Lung (tissue), 12 donors: ENCODE results near the gene ABCG8. TPM values are rescaled to one million over a fixed set of nuclear protein-coding genes. Genes with fewer than 3 reads are reported as not detected.
A peak's percentile ranks its signal among the peaks of the same experiment; 100 is the strongest.

Source experiments
- ATAC-seq: fragments of 200-7000 bp; cut with Tn5 transposase; one replicate; pipeline ENCODE4 v1.9.1; 2020; ENCODE audit warnings: moderate number of reproducible peaks; ENCODE audit not compliant: insufficient read depth, low FRiP score
- DNase-seq, 3 donors: peaks; one replicate each; pipeline ENCODE4 v3.0.0-alpha.2; 2013 to 2017
- H3K27ac ChIP-seq, 2 donors: one replicate each; pipeline ENCODE4 v1.5.1; 2013; ENCODE audit warnings: mild to moderate bottlenecking in 2 of 2, moderate library complexity in 2 of 2, control low read depth in 1 of 2, inconsistent platforms in 1 of 2, low read depth in 1 of 2, low read length in 1 of 2
- H3K27me3 ChIP-seq, 3 donors: one replicate each; pipeline ENCODE4 v1.5.1; 2013; ENCODE audit warnings: low read length in 2 of 3; ENCODE audit not compliant: control insufficient read depth in 3 of 3, insufficient read depth in 3 of 3
- H3K36me3 ChIP-seq, 4 donors: one replicate each; pipeline ENCODE4 v1.5.1; 2013; ENCODE audit warnings: low read length in 4 of 4, mild to moderate bottlenecking in 1 of 4, moderate library complexity in 1 of 4; ENCODE audit not compliant: control insufficient read depth in 4 of 4, insufficient read depth in 4 of 4
- H3K4me1 ChIP-seq, 5 donors: one replicate each; pipeline ENCODE4 v1.5.1; 2013; ENCODE audit warnings: low read length in 5 of 5, mild to moderate bottlenecking in 2 of 5, moderate library complexity in 1 of 5; ENCODE audit not compliant: control insufficient read depth in 5 of 5, insufficient read depth in 5 of 5
- H3K4me3 ChIP-seq: one replicate; pipeline ENCODE4 v1.5.1; 2013; ENCODE audit warnings: mild to moderate bottlenecking, control low read depth, moderate library complexity
- H3K9ac ChIP-seq, 2 donors: one replicate each; pipeline ENCODE4 v1.5.1; 2013; ENCODE audit warnings: low read length in 2 of 2, control low read depth in 1 of 2; ENCODE audit not compliant: insufficient read depth in 1 of 2
- H3K9me3 ChIP-seq, 4 donors: one replicate each; pipeline ENCODE4 v1.5.1; 2013; ENCODE audit warnings: low read length in 3 of 4, mild to moderate bottlenecking in 1 of 4, moderate library complexity in 1 of 4; ENCODE audit not compliant: control insufficient read depth in 4 of 4, insufficient read depth in 3 of 4
- WGBS, 2 donors: extraction: QIAGEN DNeasy Blood & Tissue Kit; methylation state at CpG; one replicate each; pipeline ENCODE4 v1.1.7; 2013; 5-methylcytosine and 5-hydroxymethylcytosine counted together
- polyA plus RNA-seq, 2 donors: library from polyadenylated mRNA; stranded (reverse); fragments of 200-250 nt; gene quantifications; one replicate each; pipeline ENCODE4 v1.2.1, GENCODE V29; 2013
- total RNA-seq, 2 donors: library from RNA; depleted of rRNA in 1 of 2; stranded (reverse); fragments of >200 nt in 1 of 2; gene quantifications; one replicate each; pipeline ENCODE4 v1.2.1, GENCODE V29; 2014 to 2021
- TF ChIP-seq, protein P1 (sequence below): IDR thresholded peaks from 2 replicates; pipeline ENCODE4 v1.5.1; 2012; ENCODE audit warnings: mild to moderate bottlenecking; ENCODE audit errors: control extremely low read depth, extremely low read depth
- donor health status: control.
- donor health status: control.
- donor health status: Bipolar disorder and iron deficiency.
- donor health status: healthy.
- donor health status: DM: yes; HTN: yes; CAD: no.

The ABCG8 gene
- total and polyA plus RNA-seq, 4 donors, result 0.80 TPM; not detected in 3

DNA sequence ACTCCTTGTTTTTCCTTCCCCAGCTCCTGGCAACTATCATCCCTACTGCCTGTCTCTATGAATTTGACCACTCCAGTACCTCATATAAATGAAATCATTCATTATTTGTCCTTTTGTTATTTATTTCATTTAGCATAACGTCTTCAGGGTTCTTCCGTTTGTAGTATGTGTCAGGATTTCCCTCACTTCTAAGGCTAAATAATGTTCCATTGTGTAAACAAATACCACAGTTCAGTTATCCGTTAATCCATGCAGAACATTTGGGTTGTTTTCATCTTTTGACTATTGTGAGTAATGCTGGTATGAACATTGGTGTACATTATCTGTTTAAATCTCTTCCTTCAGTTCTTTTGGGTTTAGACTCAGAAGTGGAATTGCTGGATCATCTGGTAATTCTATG is 46.1 kb upstream of the ABCG8 start:
- Histone ChIP-seq H3K9me3 (no peaks in the 10 kb centered on the region), H3K4me1 (peaks cover 0 to 61% (median 0%) of the 10 kb centered on the region in 5 donors), H3K27ac (no peak overlapping the region), H3K27me3 (no peaks in the 10 kb centered on the region), H3K4me3 (no peak overlapping the region), H3K36me3 (peaks cover 1 to 34% (median 14%) of the 10 kb centered on the region in 4 donors), H3K9ac (peak overlapping the region in 1 of 2 donors; percentile 52)
- ATAC-seq (no peak), DNase-seq (peak in 1 of 3 donors; percentile 29)
- TF ChIP-seq, protein P1, sequence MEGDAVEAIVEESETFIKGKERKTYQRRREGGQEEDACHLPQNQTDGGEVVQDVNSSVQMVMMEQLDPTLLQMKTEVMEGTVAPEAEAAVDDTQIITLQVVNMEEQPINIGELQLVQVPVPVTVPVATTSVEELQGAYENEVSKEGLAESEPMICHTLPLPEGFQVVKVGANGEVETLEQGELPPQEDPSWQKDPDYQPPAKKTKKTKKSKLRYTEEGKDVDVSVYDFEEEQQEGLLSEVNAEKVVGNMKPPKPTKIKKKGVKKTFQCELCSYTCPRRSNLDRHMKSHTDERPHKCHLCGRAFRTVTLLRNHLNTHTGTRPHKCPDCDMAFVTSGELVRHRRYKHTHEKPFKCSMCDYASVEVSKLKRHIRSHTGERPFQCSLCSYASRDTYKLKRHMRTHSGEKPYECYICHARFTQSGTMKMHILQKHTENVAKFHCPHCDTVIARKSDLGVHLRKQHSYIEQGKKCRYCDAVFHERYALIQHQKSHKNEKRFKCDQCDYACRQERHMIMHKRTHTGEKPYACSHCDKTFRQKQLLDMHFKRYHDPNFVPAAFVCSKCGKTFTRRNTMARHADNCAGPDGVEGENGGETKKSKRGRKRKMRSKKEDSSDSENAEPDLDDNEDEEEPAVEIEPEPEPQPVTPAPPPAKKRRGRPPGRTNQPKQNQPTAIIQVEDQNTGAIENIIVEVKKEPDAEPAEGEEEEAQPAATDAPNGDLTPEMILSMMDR, result no peak
- 76 to 81% methylated on average over 3 of the region's 3 CpGs for WGBS, 2 donors

DNA sequence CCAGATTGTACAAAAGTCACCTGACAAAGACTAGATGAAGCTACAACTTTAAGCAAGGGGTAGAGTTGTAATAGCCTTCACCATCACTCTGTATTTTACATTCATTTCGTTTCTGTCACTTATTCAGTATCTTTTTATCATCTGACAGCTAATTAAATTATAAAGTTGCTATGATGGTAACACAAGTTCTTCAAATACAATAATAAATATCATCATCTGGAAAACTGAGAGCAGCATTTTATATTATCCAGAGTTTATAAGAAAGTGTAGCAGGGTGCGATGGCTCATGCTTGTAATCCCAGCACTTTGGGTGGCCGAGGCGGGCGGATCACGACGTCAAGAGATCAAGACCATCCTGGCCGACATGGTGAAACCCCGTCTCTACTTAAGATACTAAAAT is 43.8 kb upstream of the ABCG8 start:
- TF ChIP-seq, protein P1, result no peak
- DNase-seq, result peak in 2 of 3 donors; percentile 56 to 67
- H3K27me3 ChIP-seq, result no peaks in the 10 kb centered on the region
- H3K4me1 ChIP-seq, result peaks cover 0 to 39% (median 0%) of the 10 kb centered on the region in 5 donors
- no peak overlapping the region for H3K4me3 ChIP-seq
- H3K9me3 ChIP-seq, result no peaks in the 10 kb centered on the region
- no peak for ATAC-seq
- 78 to 89% methylated on average over 9 of the region's 9 CpGs for WGBS, 2 donors
- H3K36me3 ChIP-seq, result peaks cover 2 to 36% (median 8%) of the 10 kb centered on the region in 4 donors
- H3K9ac ChIP-seq, result no peak overlapping the region
- H3K27ac ChIP-seq, result no peak overlapping the region

DNA sequence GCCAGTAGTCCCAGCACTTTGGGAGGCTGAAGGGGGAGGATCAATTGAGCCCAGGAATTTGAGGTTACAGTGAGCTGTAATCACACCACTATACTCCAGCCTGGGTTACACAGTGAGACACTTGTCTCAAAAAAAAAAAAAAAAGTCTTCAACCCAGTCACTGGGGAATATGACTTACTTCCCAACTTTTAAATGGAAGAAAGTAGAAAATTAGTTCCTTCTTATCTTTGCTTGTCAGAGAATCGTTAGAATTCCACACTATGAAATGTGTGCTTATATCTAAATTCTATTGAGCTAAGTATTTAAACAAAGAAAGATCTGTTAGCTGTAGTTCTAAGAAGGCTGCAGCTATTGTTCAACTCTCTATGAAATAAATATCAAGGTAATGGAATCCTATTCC is 42.6 kb upstream of the ABCG8 start:
- Histone ChIP-seq H3K9me3 (no peaks in the 10 kb centered on the region), H3K4me3 (no peak overlapping the region), H3K9ac (no peak overlapping the region), H3K36me3 (peaks cover 2 to 38% (median 8%) of the 10 kb centered on the region in 4 donors), H3K27me3 (no peaks in the 10 kb centered on the region), H3K4me1 (peaks cover 0 to 29% (median 0%) of the 10 kb centered on the region in 5 donors), H3K27ac (no peak overlapping the region)
- 70 to 92% methylated on average over 1 of the region's 1 CpG for WGBS, 2 donors
- DNase-seq, result no peak
- ATAC-seq, result no peak
- TF ChIP-seq, protein P1, result no peak

DNA sequence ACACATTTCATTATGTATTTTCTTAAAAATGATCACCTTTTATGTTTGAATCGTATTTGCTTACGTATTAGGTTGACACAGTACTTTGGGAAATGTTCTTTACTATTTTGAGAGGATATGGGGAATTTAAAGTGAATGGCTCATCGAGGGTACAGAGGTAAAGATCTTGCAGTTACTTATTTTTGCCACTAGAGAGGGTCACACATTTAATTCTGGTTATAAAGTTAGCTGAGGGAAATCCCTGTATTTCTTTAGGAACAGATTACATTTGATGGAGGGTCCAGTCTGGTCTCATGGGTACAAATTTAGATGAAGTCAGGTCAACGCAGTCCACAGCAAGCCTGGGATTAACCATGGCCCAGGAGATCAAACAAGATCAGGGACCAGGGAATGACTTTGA is 40.5 kb upstream of the ABCG8 start:
- Histone ChIP-seq H3K4me3 (no peak overlapping the region), H3K27ac (no peak overlapping the region), H3K9ac (no peak overlapping the region), H3K27me3 (no peaks in the 10 kb centered on the region), H3K4me1 (peaks cover 0 to 26% (median 0%) of the 10 kb centered on the region in 5 donors), H3K9me3 (no peaks in the 10 kb centered on the region), H3K36me3 (peaks cover 2 to 37% (median 10%) of the 10 kb centered on the region in 4 donors)
- TF ChIP-seq, protein P1, result no peak
- WGBS, 2 donors, result 80% methylated on average over 4 of the region's 4 CpGs
- ATAC-seq (no peak), DNase-seq (no peak)
